GF-D8 (cell line): ENCODE data around the gene FAM193B.
"Not testable (repeated sequence)": the region's sequence is repeated elsewhere in the genome, so short reads cannot be mapped to it uniquely, and the experiment has no call there.

ENCODE experiments used
- DNase-seq: peaks from one replicate; lab custom pipeline; 2025; lab: John Stamatoyannopoulos, UW

Gene FAM193B

GRCh38 chr5:177486256-177486655 is 68.1 kb downstream of the FAM193B start:
- no peak for DNase-seq

- DNase-seq, result not testable (repeated sequence)
These were observed 68.6 kb downstream of the FAM193B start for GRCh38 chr5:177485753-177486152.

- DNase-seq, result no peak
These were observed 69.3 kb downstream of the FAM193B start for GRCh38 chr5:177484902-177485549.

DNA sequence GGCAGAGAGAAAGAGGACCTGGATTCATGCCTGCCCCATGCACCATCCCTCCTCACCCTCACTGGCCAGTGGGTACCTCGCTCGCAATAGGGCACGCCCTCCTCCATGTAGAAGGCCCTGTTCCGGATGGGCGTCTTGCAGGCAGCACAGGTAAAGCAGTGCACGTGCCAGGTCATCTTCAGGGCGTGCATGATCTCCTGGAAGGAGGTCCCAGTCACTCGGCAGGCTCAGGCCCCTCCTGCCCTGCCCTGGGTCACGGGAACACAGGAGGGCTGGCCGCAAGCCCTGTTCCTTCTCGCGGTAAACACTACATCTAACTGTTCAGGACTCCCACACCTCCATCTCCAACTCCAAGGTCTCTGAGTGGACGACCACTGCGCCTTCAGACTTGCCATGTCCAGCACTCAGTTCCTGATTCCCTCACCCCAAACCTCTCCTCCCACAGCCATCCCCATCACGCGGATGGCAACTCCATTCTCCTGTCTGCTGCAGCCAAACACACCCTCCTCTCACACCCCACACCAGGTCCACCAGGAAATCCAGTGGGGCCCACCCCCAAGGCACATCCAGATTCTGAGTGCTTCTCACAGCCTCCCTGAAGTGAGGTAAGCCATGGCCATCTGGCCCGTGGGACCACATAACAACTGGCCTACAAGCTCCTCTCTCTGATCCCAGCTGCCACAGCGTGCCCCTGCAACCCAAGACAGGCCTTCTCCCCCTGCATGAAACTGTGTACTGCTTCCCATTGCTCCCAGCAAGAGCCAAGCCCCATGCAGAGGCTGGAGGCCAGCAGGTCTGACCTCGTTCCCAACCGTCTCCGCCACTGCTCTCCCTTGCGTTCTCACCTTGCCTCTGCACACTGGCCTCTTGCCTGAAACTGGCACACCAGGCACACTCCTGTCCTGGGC is 70.1 kb downstream of the FAM193B start:
- no peak for DNase-seq

DNA sequence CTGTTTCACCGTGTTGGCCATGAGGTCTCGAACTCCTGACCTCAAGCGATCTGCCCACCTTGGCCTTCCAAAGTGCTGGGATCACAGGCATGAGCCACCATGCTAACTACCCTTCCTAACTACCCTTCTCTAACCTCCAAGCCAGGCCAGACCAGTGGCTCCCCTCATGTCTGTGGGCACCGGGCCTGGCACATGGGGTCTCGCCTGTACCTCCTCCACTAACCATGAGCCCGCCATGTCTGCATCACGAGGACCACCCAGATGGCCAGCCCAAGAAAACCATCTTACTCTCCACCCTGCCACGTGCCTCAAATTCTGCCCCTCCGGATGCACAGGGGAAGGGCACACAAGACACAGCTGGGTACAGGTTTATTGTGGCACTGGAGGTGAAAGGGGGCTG is 71.3 kb downstream of the FAM193B start:
- DNase-seq, result no peak

GRCh38 chr5:177482359-177482795 is 72.0 kb downstream of the FAM193B start:
- DNase-seq, result no peak

- no peak for DNase-seq
These were observed 74.6 kb downstream of the FAM193B start for GRCh38 chr5:177479774-177480173.

- peak; percentile 86 for DNase-seq
These were observed 75.4 kb downstream of the FAM193B start for GRCh38 chr5:177478711-177479646.

DNA sequence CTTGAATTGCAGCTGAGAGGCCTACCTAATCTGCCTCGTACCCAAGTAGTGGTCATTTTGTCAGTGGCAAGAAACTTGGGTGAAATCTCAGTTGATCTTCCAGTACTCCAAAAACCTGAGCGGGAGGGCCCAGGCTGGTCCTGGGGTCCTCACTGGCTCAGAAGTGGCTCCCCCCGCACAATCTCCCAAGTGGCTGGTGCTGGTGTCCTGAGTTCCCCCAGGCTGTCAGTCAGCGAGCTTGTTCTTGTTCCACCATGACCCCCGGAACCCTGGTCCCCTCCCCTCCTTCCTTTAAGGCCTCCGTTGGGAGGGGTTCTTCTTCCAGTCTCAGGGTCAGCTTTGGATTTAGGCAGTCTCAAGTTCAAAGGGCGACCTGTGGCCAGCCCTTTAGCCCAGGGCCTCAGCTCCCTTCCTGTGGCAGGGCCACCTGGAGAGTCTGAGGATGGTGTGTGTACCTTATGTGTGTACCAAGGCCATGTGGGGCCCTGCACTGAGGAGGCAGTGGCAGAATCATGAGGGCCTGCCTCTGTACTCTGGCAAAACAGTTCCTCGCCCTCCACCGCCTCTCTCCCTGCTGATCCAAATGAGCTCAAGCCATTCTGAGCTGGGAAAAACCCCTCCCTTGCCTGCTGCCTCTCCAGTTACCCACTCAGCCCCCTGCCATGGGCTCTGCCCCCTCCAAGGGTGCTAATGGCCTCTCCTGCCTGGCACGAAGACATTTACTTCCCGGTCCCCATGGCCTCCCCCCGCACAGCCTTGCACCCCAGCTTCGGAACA is 76.5 kb downstream of the FAM193B start:
- no peak for DNase-seq

DNA sequence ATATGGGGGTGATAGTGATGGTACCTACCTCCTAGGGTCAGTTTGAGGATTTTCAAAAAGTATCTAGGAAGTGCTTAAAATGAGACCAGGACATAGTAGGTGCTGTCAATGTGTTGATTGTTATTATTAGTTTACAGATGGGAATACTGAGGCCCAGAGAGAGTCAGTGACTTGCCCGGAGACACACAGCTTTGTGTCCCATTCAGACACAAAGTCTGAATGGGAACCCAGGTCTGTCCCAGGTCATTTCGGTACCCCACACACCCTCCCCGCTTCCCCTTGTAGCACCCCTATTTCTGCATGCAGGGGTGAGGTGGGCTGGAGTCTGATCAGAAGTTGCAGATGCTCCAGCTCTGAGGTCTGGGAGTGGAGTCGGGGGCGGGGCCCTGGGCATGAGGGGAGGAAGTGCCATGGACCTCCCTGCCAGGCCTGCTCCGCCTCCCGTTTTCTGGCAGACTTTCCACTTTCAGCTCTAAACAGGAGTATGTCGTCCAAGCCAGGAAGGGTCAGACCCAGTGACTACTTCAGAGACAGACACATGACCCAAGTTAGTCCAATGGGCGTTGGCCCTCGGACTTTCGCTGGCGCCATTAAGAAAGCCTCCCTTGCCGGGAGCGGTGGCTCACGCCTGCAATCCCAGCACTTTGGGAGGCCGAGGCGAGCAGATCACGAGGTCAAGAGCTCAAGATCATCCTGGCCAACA is 77.7 kb downstream of the FAM193B start:
- DNase-seq, result no peak

GRCh38 chr5:177475563-177476427 is 78.6 kb downstream of the FAM193B start:
- DNase-seq, result no peak

DNA sequence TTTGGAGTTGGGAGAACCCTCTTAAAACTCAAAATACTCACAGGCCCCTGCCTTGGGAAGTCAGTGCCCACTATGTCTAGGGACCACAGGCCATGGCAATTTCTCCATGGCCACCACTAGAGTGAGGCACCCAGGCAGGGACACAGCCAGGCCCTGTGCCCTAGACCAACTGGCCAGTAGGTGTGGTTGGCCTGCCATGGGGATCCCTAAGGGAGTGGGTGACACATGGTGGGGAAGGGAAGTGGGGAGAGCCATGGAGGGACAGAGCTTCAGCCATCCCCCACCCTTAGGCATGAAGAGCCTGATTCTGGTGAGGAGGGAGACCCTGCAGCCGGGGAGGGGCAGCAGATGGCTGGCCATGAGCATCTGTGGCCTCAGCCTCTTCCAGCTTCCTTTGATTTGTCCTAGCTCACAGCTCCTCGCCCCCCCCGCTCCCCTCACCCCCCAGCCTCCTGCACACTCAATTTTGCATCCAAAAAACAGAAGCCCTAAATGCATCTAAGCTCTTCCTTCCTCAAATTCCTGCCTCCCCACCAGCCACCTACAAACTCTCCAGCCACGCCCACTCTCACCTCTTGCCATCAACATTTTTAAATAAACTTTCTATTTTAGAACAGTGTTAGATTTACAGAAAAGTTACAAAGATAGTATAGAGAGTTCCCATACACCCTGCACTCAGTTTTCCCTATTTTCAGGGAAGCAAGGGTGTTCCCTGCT is 79.4 kb downstream of the FAM193B start:
- no peak for DNase-seq

DNA sequence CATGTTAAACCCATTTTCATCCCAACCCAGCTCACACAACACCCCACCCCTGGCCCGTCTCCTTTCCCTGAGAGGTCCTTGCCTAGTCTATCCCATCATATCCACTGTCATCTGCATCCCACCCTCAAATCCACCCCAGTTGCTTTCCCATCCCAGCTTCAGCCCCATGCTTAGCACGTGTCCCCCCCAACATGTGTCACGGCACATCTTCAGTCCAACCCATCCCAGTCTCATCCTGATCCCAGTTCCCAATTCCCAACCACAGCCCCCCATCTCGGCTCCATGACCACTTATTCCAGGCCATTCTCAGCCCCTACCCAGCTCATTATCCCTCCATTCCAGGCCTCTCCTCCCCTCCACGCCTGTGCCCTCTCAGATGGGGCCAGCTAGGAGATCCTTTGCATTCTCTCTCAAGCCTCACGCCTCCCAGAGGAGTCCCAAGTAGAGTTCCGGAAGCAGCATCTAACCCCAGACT is 80.3 kb downstream of the FAM193B start:
- no peak for DNase-seq

- DNase-seq, result no peak
These were observed 80.8 kb downstream of the FAM193B start, which contains the start of gene DBN1 for GRCh38 chr5:177473443-177474001. DBN1 (minus strand) TSS chr5:177473634; CDS start chr5:177473521, 113 bp downstream.

DNA sequence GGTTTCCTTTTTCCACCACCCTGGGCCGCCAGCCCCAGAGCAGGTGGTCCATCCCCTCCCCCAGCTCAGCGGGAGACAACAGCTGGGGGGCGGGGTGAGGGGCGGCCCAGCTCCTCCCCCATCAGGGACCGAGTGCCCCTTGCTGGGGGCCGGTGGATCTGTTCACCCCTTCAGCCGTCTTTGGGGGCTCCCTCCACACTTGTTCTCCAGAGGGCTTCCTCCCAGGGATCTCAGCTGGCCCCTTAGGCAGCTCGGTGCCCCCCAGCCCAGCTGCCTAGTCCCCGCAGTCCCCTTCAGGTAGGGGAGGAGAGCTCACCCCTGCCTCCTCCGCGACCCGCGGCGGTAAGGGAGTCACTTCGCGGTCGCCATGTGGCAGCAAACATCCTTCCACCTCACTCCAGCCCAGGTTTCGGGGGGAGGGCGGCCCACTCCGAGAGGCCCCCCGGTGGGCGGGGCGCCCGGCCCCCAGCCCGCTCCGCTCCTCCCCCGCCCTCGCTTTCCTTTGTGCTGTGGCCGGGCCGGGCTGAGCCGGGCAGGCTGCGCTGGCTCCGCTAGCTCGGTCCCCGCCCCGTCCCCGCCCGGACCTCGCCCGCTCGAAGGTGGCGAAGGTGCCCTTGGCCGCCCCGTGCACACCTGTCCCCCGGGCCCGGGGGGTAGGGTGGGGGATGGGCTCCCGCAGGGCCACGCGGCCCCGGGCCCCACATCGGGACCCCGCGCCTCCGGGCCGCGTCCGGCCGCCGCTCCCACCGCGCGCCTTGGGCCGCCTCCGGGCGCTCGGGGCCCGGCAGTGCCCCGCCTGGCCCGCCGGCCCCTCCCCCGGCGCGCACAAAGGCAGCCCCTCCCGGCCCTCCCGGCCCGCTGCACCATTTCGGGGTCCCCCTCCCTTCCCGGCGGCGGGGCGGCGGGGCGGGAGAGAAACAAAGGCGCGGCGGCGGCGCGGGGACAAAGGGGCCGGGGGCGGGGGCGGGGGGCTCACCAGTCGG is 81.6 kb downstream of the FAM193B start:
- no peak for DNase-seq

- no peak for DNase-seq
These were observed 82.6 kb downstream of the FAM193B start for GRCh38 chr5:177471610-177472356.
